ENCODE data around the gene CCDC116.

Gene CCDC116

GRCh38 chr22:21680830-21681565, 48.4 kb downstream of the CCDC116 start:
- H3K4me3 ChIP-seq (ENCODE audit: low read depth, low read length): no peak overlapping the region
- no peak for DNase-seq (ENCODE audit: low read depth)
- TF ChIP-seq, protein P1, sequence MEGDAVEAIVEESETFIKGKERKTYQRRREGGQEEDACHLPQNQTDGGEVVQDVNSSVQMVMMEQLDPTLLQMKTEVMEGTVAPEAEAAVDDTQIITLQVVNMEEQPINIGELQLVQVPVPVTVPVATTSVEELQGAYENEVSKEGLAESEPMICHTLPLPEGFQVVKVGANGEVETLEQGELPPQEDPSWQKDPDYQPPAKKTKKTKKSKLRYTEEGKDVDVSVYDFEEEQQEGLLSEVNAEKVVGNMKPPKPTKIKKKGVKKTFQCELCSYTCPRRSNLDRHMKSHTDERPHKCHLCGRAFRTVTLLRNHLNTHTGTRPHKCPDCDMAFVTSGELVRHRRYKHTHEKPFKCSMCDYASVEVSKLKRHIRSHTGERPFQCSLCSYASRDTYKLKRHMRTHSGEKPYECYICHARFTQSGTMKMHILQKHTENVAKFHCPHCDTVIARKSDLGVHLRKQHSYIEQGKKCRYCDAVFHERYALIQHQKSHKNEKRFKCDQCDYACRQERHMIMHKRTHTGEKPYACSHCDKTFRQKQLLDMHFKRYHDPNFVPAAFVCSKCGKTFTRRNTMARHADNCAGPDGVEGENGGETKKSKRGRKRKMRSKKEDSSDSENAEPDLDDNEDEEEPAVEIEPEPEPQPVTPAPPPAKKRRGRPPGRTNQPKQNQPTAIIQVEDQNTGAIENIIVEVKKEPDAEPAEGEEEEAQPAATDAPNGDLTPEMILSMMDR (IDR thresholded peaks at IDR 0.05; ENCODE audit: control insufficient read depth, extremely low read depth, insufficient read depth): no peak

DNA sequence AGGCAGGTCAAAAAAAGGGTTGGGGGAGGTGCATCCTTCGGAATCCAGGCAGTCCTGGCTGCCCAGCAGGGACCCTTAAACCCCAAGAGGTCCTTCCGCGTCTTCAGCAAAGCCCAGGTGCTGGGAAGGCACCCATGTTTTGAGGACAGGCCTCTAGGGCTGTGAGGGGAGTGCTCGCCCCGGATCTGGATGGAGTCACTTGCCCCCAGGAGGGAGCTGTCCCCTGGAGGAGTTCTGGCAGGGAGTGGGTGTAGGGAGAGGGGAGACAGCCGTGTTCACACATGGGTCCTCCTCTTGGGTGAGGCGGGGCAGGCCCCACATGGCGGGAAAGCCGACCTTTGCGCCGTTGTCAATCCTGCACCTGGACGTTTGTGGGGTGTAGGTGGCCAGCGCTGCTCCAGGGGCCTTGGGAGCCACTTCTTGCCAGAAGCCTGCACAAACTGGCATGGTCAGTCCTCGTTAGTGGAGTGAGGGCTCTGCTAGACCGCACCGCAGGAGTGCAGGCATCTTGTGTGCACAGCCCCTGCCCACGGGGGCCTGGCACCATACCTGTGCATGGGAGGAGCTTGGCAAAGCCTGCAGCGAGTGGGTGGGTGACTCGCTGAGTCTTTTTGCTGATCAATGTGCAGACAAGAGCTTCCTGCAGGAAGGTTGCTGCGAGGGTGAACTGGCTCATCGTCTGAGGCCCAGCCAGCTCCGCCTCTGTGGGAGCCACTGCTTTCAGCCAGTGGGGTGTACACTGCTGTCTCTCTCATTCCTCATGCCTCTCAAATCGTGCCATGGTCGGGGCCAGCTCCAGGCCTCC, 49.2 kb downstream of the CCDC116 start:
- no peak overlapping the region for H3K4me3 ChIP-seq (ENCODE audit: low read depth, low read length)
- DNase-seq (ENCODE audit: low read depth): no peak
- TF ChIP-seq, protein P1 (IDR thresholded peaks at IDR 0.05; ENCODE audit: control insufficient read depth, extremely low read depth, insufficient read depth): no peak

GRCh38 chr22:21682385-21683175, 50.0 kb downstream of the CCDC116 start:
- DNase-seq (ENCODE audit: low read depth): no peak
- TF ChIP-seq, protein P1 (IDR thresholded peaks at IDR 0.05; ENCODE audit: control insufficient read depth, extremely low read depth, insufficient read depth): no peak
- H3K4me3 ChIP-seq (ENCODE audit: low read depth, low read length): no peak overlapping the region

DNA sequence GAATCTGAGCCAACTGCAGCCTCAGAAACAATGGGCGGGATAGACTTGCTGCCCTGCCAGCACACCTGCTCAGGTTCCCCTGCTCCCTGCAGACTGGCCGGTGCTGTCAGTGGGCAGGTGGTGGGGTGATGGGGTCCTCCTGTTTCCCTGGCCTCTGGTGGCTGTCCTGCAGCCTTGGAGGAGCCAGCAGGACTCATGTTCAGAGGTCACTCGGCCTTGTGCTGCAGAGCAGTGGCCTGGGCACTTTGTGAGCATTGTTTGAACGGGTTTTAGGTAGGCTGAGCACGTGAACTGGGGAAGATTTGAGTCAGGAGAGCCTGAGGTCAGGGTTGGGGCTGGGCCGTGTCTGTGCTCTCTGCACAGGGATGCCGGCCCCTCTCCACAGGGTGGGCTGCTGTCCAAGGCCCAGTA, 50.8 kb downstream of the CCDC116 start:
- TF ChIP-seq, protein P1 (IDR thresholded peaks at IDR 0.05; ENCODE audit: control insufficient read depth, extremely low read depth, insufficient read depth): no peak
- no peak for DNase-seq (ENCODE audit: low read depth)
- no peak overlapping the region for H3K4me3 ChIP-seq (ENCODE audit: low read depth, low read length)

GRCh38 chr22:21684492-21685163, 52.1 kb downstream of the CCDC116 start:
- DNase-seq (ENCODE audit: low read depth): no peak
- H3K4me3 ChIP-seq (ENCODE audit: low read depth, low read length): no peak overlapping the region
- TF ChIP-seq, protein P1 (IDR thresholded peaks at IDR 0.05; ENCODE audit: control insufficient read depth, extremely low read depth, insufficient read depth): no peak

GRCh38 chr22:21685164-21685513, 52.6 kb downstream of the CCDC116 start:
- no peak for DNase-seq (ENCODE audit: low read depth)
- no peak overlapping the region for H3K4me3 ChIP-seq (ENCODE audit: low read depth, low read length)
- TF ChIP-seq, protein P1 (IDR thresholded peaks at IDR 0.05; ENCODE audit: control insufficient read depth, extremely low read depth, insufficient read depth): no peak
